Caco-2 (cell line): Measurements from ENCODE around the gene EFNA1. TPM values are rescaled to one million over a fixed set of nuclear protein-coding genes. Genes with fewer than 3 reads are reported as not detected.

Source experiments
- BruUV-seq: library from RNA; stranded (reverse); fragments of 400-500 nt; replicated peaks from 2 replicates; lab custom pipeline; 2021; lab: Mats Ljungman, UMichigan
- CTCF ChIA-PET: fragments of 300-600 bp; sonication (Branson Sonifier 250); formaldehyde crosslinking; loops from one replicate; lab custom pipeline; 2022; ENCODE audit warnings: antibody characterized with exemption; lab: Charles Lee
- POLR2A ChIA-PET: fragments of 300-600 bp; sonication (Branson Sonifier 250); formaldehyde crosslinking; loops from one replicate; lab custom pipeline; 2022; ENCODE audit warnings: antibody characterized with exemption; lab: Charles Lee
- DNase-seq, 2 experiments: peaks; one replicate each; pipeline versions ENCODE4 v3.0.0 to v3.0.0-alpha.2; 2020 to 2022
- H3K27me3 ChIP-seq: replicated peaks from 2 replicates; pipeline ENCODE4 v1.6.0; 2011; ENCODE audit warnings: low read length; ENCODE audit not compliant: control insufficient read depth, insufficient read depth
- H3K36me3 ChIP-seq: 2 replicates; pipeline ENCODE4 v1.5.1; 2011; ENCODE audit warnings: low read length; ENCODE audit not compliant: control insufficient read depth, insufficient read depth
- H3K4me1 ChIP-seq: fragments of 250-450 bp; sonication (Bioruptor Pico); 2 replicates; pipeline ENCODE4 v1.5.1; 2020; ENCODE audit warnings: mild to moderate bottlenecking
- H3K4me3 ChIP-seq: 2 replicates; pipeline ENCODE4 v1.5.1; 2011; ENCODE audit warnings: low read depth, mild to moderate bottlenecking, control low read depth, low read length
- H3K9me3 ChIP-seq: fragments of 250-450 bp; sonication (Bioruptor Pico); 2 replicates; pipeline ENCODE4 v1.5.1; 2020; ENCODE audit warnings: mild to moderate bottlenecking, moderate library complexity
- H3K27ac Mint-ChIP-seq: one replicate; pipeline ENCODE4 v1.8.0; 2022; ENCODE audit warnings: mixed read lengths; ENCODE audit not compliant: unreplicated experiment
- H3K27me3 Mint-ChIP-seq: one replicate; pipeline ENCODE4 v1.8.0; 2022; ENCODE audit warnings: mixed read lengths; ENCODE audit not compliant: insufficient read depth, unreplicated experiment
- H3K36me3 Mint-ChIP-seq: one replicate; pipeline ENCODE4 v1.8.0; 2022; ENCODE audit warnings: mild to moderate bottlenecking, mixed read lengths; ENCODE audit not compliant: insufficient read depth, unreplicated experiment
- H3K4me1 Mint-ChIP-seq: one replicate; pipeline ENCODE4 v1.8.0; 2022; ENCODE audit warnings: low read depth, mixed read lengths; ENCODE audit not compliant: unreplicated experiment
- H3K4me3 Mint-ChIP-seq: one replicate; pipeline ENCODE4 v1.8.0; 2022; ENCODE audit warnings: mild to moderate bottlenecking, moderate library complexity, mixed read lengths; ENCODE audit not compliant: unreplicated experiment
- H3K9me3 Mint-ChIP-seq: one replicate; pipeline ENCODE4 v1.8.0; 2022; ENCODE audit warnings: mixed read lengths; ENCODE audit not compliant: unreplicated experiment
- intact Hi-C: fragments of 100-400 bp; cut with micrococcal nuclease; formaldehyde crosslinking; loops from one replicate; pipeline ENCODE4 v1.10.0; 2022; ENCODE audit not compliant: unreplicated experiment
- total RNA-seq: library from RNA; stranded (reverse); gene quantifications from 2 replicates; pipeline ENCODE4 v1.2.3, GENCODE V29; 2022
- TF ChIP-seq, protein P1 (sequence below), 2 experiments: fragments of 200-600 bp in 1 of 2; IDR thresholded peaks; 1 replicate in 1 of 2; 2 replicates in 1 of 2; pipeline versions ENCODE4 v1.5.1 to v1.8.0; 2011 to 2022; ENCODE audit warnings: antibody characterized with exemption in 1 of 2, control low read depth in 1 of 2, inconsistent platforms in 1 of 2, low read depth in 1 of 2, low read length in 1 of 2, mild to moderate bottlenecking in 1 of 2, moderate library complexity in 1 of 2; ENCODE audit not compliant: insufficient read depth in 1 of 2, severe bottlenecking in 1 of 2, unreplicated experiment in 1 of 2

The EFNA1 gene
- total RNA-seq, 1 experiment from 2014 or later = 47.9 TPM

GRCh38 chr1:155081472-155082300, 46.0 kb upstream of the EFNA1 start:
- H3K27ac Mint-ChIP-seq = peak overlapping the region; percentile 1
- H3K9me3 Mint-ChIP-seq = no peaks in the 10 kb centered on the region
- peak overlapping the region; percentile 77 for H3K4me3 Mint-ChIP-seq
- BruUV-seq = no TSS peak
- TF ChIP-seq, protein P1, sequence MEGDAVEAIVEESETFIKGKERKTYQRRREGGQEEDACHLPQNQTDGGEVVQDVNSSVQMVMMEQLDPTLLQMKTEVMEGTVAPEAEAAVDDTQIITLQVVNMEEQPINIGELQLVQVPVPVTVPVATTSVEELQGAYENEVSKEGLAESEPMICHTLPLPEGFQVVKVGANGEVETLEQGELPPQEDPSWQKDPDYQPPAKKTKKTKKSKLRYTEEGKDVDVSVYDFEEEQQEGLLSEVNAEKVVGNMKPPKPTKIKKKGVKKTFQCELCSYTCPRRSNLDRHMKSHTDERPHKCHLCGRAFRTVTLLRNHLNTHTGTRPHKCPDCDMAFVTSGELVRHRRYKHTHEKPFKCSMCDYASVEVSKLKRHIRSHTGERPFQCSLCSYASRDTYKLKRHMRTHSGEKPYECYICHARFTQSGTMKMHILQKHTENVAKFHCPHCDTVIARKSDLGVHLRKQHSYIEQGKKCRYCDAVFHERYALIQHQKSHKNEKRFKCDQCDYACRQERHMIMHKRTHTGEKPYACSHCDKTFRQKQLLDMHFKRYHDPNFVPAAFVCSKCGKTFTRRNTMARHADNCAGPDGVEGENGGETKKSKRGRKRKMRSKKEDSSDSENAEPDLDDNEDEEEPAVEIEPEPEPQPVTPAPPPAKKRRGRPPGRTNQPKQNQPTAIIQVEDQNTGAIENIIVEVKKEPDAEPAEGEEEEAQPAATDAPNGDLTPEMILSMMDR (IDR thresholded peaks at IDR 0.05; ENCODE audit: insufficient read depth in 1 of 2, low read depth in 1 of 2, low read length in 1 of 2, severe bottlenecking in 1 of 2, unreplicated experiment in 1 of 2) = no peak
- H3K4me3 ChIP-seq = peak overlapping the region; percentile 50
- intact Hi-C loops = loop anchor here (5.0 to 10.0 kb wide), 3 partner anchors 79 to 417 kb away; partner anchors contain the start of genes KCNN3 and ZBTB7B
- H3K27me3 ChIP-seq = peaks cover 5% of the 10 kb centered on the region; the same call in 1 of the 2 replicates
- H3K9me3 ChIP-seq = no peaks in the 10 kb centered on the region
- ChIA-PET CTCF (interaction anchor here (1.0 to 1.9 kb wide), 3 partner anchors 10 to 85 kb away, joined by 3 to 5 read pairs (median 3); no protein-coding TSS in a partner anchor), POLR2A (no interaction called here)
- H3K36me3 Mint-ChIP-seq = peaks cover 14% of the 10 kb centered on the region
- peaks cover 24% of the 10 kb centered on the region for H3K4me1 Mint-ChIP-seq
- peaks cover 17% of the 10 kb centered on the region for H3K27me3 Mint-ChIP-seq
- DNase-seq = no peak
- H3K4me1 ChIP-seq = peaks cover 42% of the 10 kb centered on the region
- no peaks in the 10 kb centered on the region for H3K36me3 ChIP-seq

DNA sequence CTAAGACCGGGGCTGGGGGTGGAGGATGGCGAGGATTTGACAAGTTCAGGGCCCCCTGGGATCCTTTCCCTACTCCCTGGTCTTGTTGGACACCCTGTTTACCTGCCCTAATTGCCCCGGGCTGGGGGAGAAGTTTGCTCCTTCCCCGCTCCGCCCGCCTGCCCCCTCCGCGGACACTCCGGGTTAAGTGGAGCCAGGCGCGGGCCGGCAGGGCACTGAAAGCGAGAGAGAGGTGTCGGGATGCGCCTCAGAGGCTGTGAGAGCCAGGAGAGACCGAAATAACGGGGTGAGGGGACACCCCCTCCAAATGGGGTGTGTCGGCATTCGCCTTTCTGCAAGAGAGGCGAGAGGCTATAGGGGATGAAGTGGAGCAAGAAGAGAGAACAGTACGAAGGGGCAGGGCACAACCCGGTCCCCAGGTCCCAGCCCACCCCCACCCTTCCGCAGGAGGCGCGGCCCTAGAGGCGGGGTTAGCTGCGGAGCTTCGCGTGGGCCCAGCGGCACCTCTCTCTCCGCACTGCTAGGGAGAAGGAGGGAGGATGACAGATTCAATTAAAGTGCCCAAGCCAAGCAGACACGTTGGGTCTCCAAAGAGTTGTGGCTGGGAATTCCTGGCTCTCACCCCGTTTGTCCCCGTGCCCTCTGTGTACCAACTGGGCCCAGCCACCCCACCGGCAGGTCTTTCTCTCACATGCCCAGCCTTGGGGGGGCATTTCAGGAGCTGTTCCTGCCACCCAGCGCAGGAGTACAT, 45.2 kb upstream of the EFNA1 start:
- Histone ChIP-seq H3K9me3 (no peaks in the 10 kb centered on the region), H3K36me3 (no peaks in the 10 kb centered on the region), H3K4me3 (peak overlapping the region; percentile 50), H3K27me3 (peaks cover 5% of the 10 kb centered on the region; the same call in 1 of the 2 replicates), H3K4me1 (peaks cover 37% of the 10 kb centered on the region)
- Mint-ChIP-seq H3K36me3 (peaks cover 14% of the 10 kb centered on the region), H3K4me1 (peaks cover 22% of the 10 kb centered on the region), H3K27me3 (peaks cover 17% of the 10 kb centered on the region), H3K4me3 (peak overlapping the region; percentile 63), H3K9me3 (no peaks in the 10 kb centered on the region), H3K27ac (no peak overlapping the region)
- intact Hi-C loops = loop anchor here (5.0 to 10.0 kb wide), 3 partner anchors 80 to 418 kb away; partner anchors contain the start of genes KCNN3 and ZBTB7B
- CTCF ChIA-PET = interaction anchor here (0.5 kb wide), 1 partner anchor 31 kb away, joined by 4 read pairs; no protein-coding TSS in a partner anchor
- TF ChIP-seq, protein P1 (IDR thresholded peaks at IDR 0.05; ENCODE audit: insufficient read depth in 1 of 2, low read depth in 1 of 2, low read length in 1 of 2, severe bottlenecking in 1 of 2, unreplicated experiment in 1 of 2) = no peak
- POLR2A ChIA-PET = no interaction called here
- no TSS peak for BruUV-seq
- no peak for DNase-seq

GRCh38 chr1:155083052-155083541, 44.6 kb upstream of the EFNA1 start:
- BruUV-seq = no TSS peak

More at GRCh38 chr1:155083052-155083541, 44.6 kb upstream of the EFNA1 start:
- Histone ChIP-seq H3K36me3 (no peaks in the 10 kb centered on the region), H3K4me1 (peaks cover 36% of the 10 kb centered on the region), H3K27me3 (peaks cover 5% of the 10 kb centered on the region; the same call in 1 of the 2 replicates), H3K4me3 (no peak overlapping the region), H3K9me3 (no peaks in the 10 kb centered on the region)
- Mint-ChIP-seq H3K27me3 (peaks cover 17% of the 10 kb centered on the region), H3K9me3 (no peaks in the 10 kb centered on the region), H3K36me3 (peaks cover 14% of the 10 kb centered on the region), H3K4me1 (peaks cover 16% of the 10 kb centered on the region), H3K4me3 (peak overlapping the region; percentile 63), H3K27ac (no peak overlapping the region)
- intact Hi-C loops = loop anchor here (5.0 to 10.0 kb wide), 3 partner anchors 81 to 418 kb away; partner anchors contain the start of genes KCNN3 and ZBTB7B
- TF ChIP-seq, protein P1 (IDR thresholded peaks at IDR 0.05; ENCODE audit: insufficient read depth in 1 of 2, low read depth in 1 of 2, low read length in 1 of 2, severe bottlenecking in 1 of 2, unreplicated experiment in 1 of 2) = no peak
- CTCF ChIA-PET = interaction anchor here (0.5 kb wide), 1 partner anchor 31 kb away, joined by 4 read pairs; no protein-coding TSS in a partner anchor
- no peak for DNase-seq
- POLR2A ChIA-PET = no interaction called here
